ENCODE measurements around the gene EXOSC1.
"Not testable (repeated sequence)": the region's sequence is repeated elsewhere in the genome, so short reads cannot be mapped to it uniquely, and the experiment has no call there.

Gene EXOSC1

GRCh38 chr10:97407952-97408248 is 37.9 kb downstream of the EXOSC1 start:
- no peak for DNase-seq (ENCODE audit: low spot score)

GRCh38 chr10:97407211-97407951 is 38.4 kb downstream of the EXOSC1 start:
- peak; percentile 81 for DNase-seq (ENCODE audit: low spot score)

GRCh38 chr10:97406483-97406882 is 39.3 kb downstream of the EXOSC1 start:
- not testable (repeated sequence) for DNase-seq (ENCODE audit: low spot score)

GRCh38 chr10:97406064-97406463 is 39.7 kb downstream of the EXOSC1 start:
- DNase-seq (ENCODE audit: low spot score), result no peak

GRCh38 chr10:97404044-97404443 is 41.8 kb downstream of the EXOSC1 start:
- DNase-seq (ENCODE audit: low spot score), result no peak

- DNase-seq (ENCODE audit: low spot score), result no peak
Observed at GRCh38 chr10:97401455-97401919, 44.3 kb downstream of the EXOSC1 start.

- DNase-seq (ENCODE audit: low spot score), result peak; percentile 96
Observed at GRCh38 chr10:97400665-97401454, 44.9 kb downstream of the EXOSC1 start, which contains the start of gene RRP12. RRP12 (minus strand) TSS chr10:97401340; CDS start chr10:97401231, 109 bp downstream.

- DNase-seq (ENCODE audit: low spot score), result peak; percentile 49
Observed at GRCh38 chr10:97399843-97400545, 45.8 kb downstream of the EXOSC1 start.

- DNase-seq (ENCODE audit: low spot score), result no peak
Observed at GRCh38 chr10:97396056-97396455, 49.8 kb downstream of the EXOSC1 start.

- no peak for DNase-seq (ENCODE audit: low spot score)
Observed at GRCh38 chr10:97393034-97393573, 52.7 kb downstream of the EXOSC1 start.

GRCh38 chr10:97390091-97390490 is 55.7 kb downstream of the EXOSC1 start:
- no peak for DNase-seq (ENCODE audit: low spot score)

GRCh38 chr10:97388152-97388551 is 57.7 kb downstream of the EXOSC1 start:
- DNase-seq (ENCODE audit: low spot score), result no peak

Measured in germinal center (tissue), 1 donor.